Central memory CD8-positive, alpha-beta T cell (primary cell): ENCODE data around the gene FNDC10.

Source experiments
- ATAC-seq: fragments of 150-1000 bp; cut with Tn5 transposase; replicated peaks from 2 replicates; pipeline ENCODE4 v1.10.0; 2022; ENCODE audit warnings: mild to moderate bottlenecking, moderate FRiP score, moderate number of reproducible peaks; ENCODE audit not compliant: poor library complexity, severe bottlenecking; ENCODE audit errors: extremely low read depth
- DNase-seq, 2 donors: peaks; one replicate each; pipeline ENCODE4 v3.0.0; 2021; ENCODE audit warnings: low spot score in 2 of 2
- H3K27ac Mint-ChIP-seq: one replicate; pipeline ENCODE4 v1.8.0; 2022; ENCODE audit warnings: low read depth, mild to moderate bottlenecking, moderate library complexity, mixed read lengths
- H3K27me3 Mint-ChIP-seq: one replicate; pipeline ENCODE4 v1.8.0; 2022; ENCODE audit warnings: mixed read lengths
- H3K36me3 Mint-ChIP-seq: one replicate; pipeline ENCODE4 v1.8.0; 2022; ENCODE audit warnings: mild to moderate bottlenecking, moderate library complexity, mixed read lengths; ENCODE audit not compliant: insufficient read depth
- H3K4me1 Mint-ChIP-seq: one replicate; pipeline ENCODE4 v1.8.0; 2022; ENCODE audit warnings: mixed read lengths
- H3K4me3 Mint-ChIP-seq: one replicate; pipeline ENCODE4 v1.8.0; 2022; ENCODE audit warnings: mild to moderate bottlenecking, moderate library complexity, mixed read lengths
- H3K9me3 Mint-ChIP-seq: one replicate; pipeline ENCODE4 v1.8.0; 2022; ENCODE audit warnings: mixed read lengths

Gene FNDC10

DNA sequence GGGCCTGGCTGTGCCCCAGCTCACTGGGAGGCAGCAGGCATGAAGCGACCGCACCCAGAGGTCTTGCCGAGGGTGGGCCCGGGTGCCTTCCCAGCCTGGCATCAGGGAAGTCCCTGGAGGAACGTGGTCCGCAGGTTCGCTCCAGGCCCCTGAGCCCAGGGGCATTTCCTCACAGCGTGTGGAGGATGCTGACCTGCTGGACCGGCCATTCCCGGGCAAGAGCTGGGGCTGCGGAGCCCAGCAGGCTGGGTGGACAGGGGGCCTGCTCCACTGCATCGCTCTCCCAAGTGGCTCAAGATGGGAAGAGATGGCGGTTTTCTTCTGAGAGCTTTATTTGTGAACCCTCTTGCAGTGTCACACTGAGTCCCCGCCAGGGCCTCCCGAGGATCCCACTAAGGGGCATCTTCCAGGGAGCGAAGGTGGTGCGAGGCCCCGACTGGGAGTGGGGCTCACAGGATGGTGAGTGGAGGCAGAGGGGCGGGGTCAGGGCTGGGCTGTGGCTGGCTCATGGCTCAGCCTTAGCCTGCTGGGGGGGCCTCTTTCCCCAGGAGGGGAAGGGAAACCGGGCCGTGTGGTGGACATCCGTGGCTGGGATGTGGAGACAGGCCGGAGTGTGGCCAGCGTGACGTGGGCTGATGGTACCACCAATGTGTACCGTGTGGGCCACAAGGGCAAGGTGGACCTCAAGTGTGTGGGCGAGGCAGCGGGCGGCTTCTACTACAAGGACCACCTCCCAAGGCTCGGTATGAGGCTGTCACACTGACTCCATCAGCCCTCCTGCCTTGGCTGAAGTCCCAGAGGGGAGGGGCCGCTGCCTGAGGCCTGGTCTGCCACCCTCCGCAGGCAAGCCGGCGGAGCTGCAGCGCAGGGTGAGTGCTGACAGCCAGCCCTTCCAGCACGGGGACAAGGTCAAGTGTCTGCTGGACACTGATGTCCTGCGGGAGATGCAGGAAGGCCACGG is 24.8 kb upstream of the FNDC10 start:
- H3K27ac Mint-ChIP-seq, result no peak overlapping the region
- ATAC-seq, result no peak
- peaks cover 3% of the 10 kb centered on the region for H3K36me3 Mint-ChIP-seq
- DNase-seq, result no peak
- H3K4me3 Mint-ChIP-seq, result no peak overlapping the region
- H3K4me1 Mint-ChIP-seq, result peaks cover under 1% of the 10 kb centered on the region
- H3K9me3 Mint-ChIP-seq, result no peaks in the 10 kb centered on the region
- H3K27me3 Mint-ChIP-seq, result no peaks in the 10 kb centered on the region

DNA sequence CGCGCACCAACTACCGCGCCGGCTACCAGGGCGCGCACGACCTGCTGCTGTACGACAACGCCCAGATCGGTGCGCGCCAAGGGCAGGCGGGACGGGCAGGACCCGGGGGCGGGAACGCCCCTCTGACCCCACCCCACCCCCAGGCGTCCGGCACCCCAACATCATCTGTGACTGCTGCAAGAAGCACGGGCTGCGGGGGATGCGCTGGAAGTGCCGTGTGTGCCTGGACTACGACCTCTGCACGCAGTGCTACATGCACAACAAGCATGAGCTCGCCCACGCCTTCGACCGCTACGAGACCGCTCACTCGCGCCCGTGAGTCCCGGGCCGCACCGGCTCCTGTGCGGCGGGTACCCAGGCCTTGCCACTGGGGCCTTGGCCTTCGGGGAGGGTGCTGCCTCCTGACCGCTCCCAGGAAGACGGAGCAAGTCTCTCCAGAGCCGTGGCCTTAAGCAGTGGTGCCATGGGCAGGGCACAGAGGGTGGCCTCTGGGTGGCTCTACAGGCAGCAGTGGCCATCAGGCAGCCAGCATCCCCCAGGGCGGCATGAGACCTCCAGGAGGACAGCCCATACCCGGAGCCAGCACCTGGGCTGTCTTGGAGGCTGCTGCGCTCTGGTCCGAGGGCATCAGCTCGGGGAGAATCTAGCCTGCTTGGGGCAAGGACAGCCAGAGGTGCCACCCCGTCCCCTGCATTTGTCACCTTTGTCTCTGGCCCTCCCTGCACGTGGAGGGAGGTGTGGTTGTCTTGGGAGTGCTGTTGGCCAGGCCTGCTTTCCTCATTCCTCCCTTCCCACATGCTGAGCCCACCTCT is 23.9 kb upstream of the FNDC10 start:
- DNase-seq (no peak), ATAC-seq (no peak)
- no peaks in the 10 kb centered on the region for H3K9me3 Mint-ChIP-seq
- no peaks in the 10 kb centered on the region for H3K27me3 Mint-ChIP-seq
- no peak overlapping the region for H3K27ac Mint-ChIP-seq
- H3K4me3 Mint-ChIP-seq, result no peak overlapping the region
- peaks cover 3% of the 10 kb centered on the region for H3K36me3 Mint-ChIP-seq
- H3K4me1 Mint-ChIP-seq, result no peaks in the 10 kb centered on the region

DNA sequence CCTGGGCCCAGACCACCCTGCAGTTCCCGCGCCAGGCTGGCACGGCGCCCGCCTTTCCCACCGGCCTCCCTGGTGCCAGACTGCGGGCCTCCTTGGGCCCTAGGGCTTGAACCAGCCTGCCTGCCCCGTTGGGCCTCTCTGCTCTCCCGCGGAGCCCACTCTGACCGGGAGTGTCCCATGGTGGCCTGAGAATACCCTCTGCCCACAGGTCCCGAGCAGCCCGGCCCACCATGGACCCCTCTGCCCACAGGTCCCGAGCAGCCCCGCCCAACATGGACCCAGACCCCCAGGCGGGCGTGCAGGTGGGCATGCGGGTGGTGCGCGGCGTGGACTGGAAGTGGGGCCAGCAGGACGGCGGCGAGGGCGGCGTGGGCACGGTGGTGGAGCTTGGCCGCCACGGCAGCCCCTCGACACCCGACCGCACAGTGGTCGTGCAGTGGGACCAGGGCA is 23.3 kb upstream of the FNDC10 start:
- no peaks in the 10 kb centered on the region for H3K27me3 Mint-ChIP-seq
- H3K4me3 Mint-ChIP-seq, result no peak overlapping the region
- DNase-seq (no peak), ATAC-seq (no peak)
- no peaks in the 10 kb centered on the region for H3K9me3 Mint-ChIP-seq
- H3K27ac Mint-ChIP-seq, result no peak overlapping the region
- H3K36me3 Mint-ChIP-seq, result peaks cover 5% of the 10 kb centered on the region
- H3K4me1 Mint-ChIP-seq, result no peaks in the 10 kb centered on the region

DNA sequence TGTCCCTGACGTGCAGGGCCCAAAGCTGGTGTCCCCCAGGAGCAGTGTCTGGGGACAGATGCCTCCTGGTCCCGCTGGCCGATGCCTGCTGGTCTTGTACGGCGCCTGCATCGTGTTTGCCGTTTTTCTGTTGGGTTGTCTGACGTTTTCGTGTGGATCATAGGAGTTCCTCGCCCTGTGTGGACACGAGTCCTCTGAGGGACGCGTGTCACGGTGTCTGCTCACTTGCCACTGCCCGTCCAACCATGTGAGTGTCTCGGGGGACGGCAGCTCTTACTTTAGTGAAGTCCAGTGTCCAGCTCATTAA is 22.8 kb upstream of the FNDC10 start:
- H3K4me1 Mint-ChIP-seq, result no peaks in the 10 kb centered on the region
- no peaks in the 10 kb centered on the region for H3K27me3 Mint-ChIP-seq
- no peak overlapping the region for H3K27ac Mint-ChIP-seq
- H3K36me3 Mint-ChIP-seq, result peaks cover 4% of the 10 kb centered on the region
- H3K9me3 Mint-ChIP-seq, result no peaks in the 10 kb centered on the region
- ATAC-seq, result no peak
- DNase-seq, result no peak
- no peak overlapping the region for H3K4me3 Mint-ChIP-seq

DNA sequence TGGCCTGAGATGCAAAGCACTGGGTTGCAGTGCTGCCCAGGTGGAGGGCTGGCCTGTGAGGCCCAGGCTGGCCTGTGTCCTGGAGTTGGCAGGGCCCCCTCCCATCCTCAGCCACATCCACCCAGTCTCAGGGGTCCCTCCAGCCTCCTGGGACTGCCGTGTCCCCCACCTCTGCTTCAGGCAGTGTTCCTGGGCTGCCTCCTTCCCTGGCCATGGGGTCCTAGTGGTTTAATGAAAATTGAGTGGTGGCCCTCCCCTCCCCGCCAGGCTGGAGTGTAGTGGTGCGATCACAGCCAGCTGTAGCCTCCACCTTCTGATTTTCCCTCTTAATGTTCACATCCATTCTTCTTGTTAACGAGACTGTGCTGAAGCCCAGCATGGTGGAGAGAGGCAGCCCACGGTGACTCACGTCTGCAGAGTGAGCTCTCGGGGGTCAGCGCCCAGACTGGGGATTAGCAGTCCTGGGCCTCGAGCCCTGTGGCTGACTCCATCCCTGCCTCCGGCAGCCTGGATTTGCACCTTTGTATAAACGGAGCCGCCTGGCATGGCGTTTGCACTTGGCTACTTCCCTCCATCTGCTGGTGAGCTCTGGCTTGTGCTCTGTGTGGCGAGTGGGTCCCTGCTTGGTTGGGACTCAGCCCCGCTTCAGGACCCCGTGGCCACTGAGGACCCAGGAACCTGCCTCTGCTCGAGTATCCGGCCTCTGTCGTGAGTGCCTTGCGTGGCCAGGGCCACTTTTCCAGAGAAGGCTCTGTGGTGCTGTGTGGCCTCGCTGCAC is 22.3 kb upstream of the FNDC10 start:
- Mint-ChIP-seq H3K27me3 (no peaks in the 10 kb centered on the region), H3K36me3 (peaks cover 7% of the 10 kb centered on the region), H3K9me3 (no peaks in the 10 kb centered on the region), H3K4me1 (no peaks in the 10 kb centered on the region), H3K4me3 (no peak overlapping the region), H3K27ac (no peak overlapping the region)
- ATAC-seq (no peak), DNase-seq (no peak)

DNA sequence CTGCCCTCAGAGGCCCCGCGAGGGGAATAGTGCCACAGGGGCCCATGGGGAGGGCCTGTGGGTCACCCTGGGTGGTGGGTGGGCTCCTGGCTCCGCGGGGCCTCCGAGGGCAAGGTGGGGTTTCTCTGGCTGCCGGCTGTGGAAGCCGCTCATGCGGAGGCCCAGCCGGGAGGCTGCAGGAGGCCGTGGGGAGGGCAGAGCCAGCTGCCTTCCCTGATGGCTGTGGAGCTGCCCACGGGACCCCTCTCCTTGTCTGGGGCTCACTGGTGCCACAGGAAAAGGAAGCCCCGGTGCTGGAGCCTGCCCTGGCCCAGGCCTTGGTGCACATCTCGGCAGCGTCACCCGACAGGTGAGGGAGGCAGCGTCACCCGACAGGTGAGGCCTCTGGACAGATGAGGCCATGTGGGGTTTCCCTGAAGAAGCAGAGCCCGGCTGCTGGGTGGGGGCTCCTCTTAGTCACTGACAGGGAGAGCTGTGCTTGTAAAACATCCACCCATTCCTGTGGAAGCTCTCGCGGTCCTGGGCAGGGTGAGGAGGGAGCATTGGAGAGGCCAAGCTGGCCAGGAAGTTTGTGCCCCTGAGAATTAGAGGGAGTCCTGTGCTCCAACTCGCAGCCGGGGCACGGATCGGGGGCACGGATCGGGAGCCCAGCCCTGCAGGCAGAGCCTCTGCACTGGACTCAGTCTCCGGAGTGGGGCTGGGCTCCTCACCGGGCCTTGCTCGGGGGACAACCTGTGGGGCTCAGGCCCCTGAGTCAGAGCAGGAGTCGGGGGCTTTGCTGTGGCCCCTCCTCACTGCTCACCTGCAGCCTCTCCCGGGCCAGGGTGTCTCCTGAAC is 21.5 kb upstream of the FNDC10 start:
- Mint-ChIP-seq H3K4me1 (peaks cover 3% of the 10 kb centered on the region), H3K36me3 (peaks cover 10% of the 10 kb centered on the region), H3K27me3 (no peaks in the 10 kb centered on the region), H3K9me3 (no peaks in the 10 kb centered on the region), H3K27ac (no peak overlapping the region), H3K4me3 (no peak overlapping the region)
- no peak for ATAC-seq
- DNase-seq, result no peak

DNA sequence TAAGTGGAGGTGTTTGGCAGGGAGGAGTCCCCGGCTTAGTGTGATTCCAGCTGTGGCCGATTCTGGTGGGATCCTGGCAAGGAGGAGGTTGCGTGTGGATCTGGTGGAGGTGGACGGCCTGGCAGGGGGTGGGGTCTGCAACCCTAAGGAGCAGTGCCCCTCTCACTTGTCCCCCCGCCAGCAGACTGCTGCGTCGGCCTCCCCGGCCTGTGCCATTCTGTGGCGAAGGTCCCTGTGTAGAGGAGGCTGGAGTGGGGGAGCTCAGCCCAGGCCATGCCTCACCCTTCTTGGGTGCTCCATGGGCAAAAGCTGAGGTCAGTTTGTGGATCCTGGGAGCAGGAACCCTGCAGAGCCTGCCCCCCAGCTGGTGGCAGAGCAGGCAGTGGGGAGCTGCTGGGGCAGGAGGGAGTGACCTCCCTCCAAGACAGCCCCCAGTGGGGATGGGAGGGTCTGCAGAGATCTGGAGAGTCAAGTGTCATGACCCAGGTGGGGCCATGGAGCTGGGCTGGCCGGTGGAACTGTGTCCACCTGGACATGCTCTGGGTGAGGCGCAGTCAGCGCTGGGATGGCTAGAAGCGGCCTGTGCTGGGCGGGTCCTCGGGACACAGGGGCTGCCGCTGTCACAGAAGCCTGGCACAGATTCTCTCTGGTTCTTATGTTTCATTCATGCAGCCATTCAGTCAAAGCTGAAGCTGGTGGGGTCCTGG is 20.7 kb upstream of the FNDC10 start:
- no peaks in the 10 kb centered on the region for H3K9me3 Mint-ChIP-seq
- no peaks in the 10 kb centered on the region for H3K27me3 Mint-ChIP-seq
- no peak overlapping the region for H3K4me3 Mint-ChIP-seq
- H3K4me1 Mint-ChIP-seq, result peaks cover 4% of the 10 kb centered on the region
- H3K27ac Mint-ChIP-seq, result no peak overlapping the region
- ATAC-seq (no peak), DNase-seq (no peak)
- H3K36me3 Mint-ChIP-seq, result peaks cover 11% of the 10 kb centered on the region

DNA sequence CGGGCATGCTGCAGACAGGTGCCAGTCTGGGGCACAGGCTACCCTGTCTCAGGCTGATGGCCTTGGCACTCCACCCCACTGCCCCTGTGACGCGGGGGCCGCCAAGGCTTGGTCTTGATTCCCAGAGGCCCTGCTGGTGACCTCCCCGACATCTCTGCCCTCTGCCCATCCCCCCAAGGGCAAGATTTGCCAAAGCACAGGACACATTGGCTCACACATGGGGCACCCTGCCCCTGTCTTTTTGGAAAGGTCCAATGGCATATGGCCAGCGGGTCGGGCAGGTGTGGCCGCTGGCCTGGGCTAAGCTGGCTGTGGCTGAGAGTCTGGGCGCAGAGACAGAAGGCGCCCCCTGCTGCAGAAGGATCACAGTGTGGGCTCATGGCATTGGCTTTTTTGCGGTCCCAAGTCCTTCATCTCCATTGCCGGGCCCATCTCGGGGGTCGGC is 20.0 kb upstream of the FNDC10 start:
- DNase-seq (no peak), ATAC-seq (no peak)
- peaks cover 17% of the 10 kb centered on the region for H3K36me3 Mint-ChIP-seq
- H3K4me1 Mint-ChIP-seq, result peaks cover 6% of the 10 kb centered on the region
- no peak overlapping the region for H3K27ac Mint-ChIP-seq
- no peaks in the 10 kb centered on the region for H3K9me3 Mint-ChIP-seq
- H3K27me3 Mint-ChIP-seq, result no peaks in the 10 kb centered on the region
- no peak overlapping the region for H3K4me3 Mint-ChIP-seq

DNA sequence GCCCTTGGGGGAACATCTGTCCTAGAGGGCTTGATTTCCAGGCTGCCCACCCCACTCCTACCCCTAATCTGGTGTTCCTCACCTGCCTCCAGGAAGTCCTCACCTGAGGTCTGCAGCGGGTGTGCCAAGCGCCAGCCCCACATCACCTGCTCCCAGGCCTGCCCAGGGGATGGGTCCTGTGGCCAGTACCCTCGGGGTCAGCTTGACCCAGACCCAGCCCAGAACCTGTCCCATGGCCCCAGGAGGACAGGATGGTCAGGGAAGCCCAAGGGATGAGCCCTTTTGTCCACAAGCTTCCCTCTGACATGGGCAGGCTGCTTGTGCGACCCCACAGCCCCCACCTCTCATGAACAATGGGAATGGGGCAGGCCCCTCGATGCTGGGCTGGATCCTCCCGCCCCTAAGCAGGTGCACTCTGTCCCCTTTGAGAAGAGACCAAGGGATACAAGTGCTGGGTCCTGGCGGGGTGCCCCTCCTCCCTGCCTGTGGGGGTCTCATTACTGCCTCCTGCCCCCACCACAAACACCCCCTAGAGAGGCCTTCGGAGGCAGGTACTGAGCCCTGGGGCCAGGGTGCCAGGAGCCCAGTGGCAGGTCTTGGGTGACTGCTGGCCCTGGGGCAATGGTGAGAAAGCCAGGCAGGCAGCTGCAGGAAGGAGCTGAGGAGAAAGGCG is 18.6 kb upstream of the FNDC10 start:
- Mint-ChIP-seq H3K9me3 (no peaks in the 10 kb centered on the region), H3K27ac (no peak overlapping the region), H3K27me3 (no peaks in the 10 kb centered on the region), H3K4me1 (peaks cover 20% of the 10 kb centered on the region), H3K4me3 (no peak overlapping the region), H3K36me3 (peaks cover 25% of the 10 kb centered on the region)
- ATAC-seq (no peak), DNase-seq (no peak)

DNA sequence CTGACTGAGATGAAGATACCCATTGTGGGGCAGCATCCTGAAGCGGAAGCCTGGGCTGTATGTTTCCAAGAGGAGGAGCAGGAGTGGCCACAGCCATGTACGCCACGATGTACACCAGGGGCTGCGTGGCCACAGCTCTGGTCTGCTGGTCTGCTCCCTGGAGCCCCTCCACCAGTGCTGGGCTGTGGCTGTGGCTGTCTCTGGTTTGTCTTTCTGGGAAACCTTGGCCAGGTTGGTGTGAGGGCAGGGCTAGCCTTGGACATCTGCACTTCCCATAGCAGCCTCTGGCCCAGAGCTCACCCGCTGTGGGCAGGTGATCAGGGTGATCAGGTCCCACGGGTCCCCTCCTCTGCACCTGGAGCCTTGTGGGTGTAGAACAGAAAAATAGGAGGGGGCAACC is 18.0 kb upstream of the FNDC10 start:
- H3K27ac Mint-ChIP-seq, result no peak overlapping the region
- H3K36me3 Mint-ChIP-seq, result peaks cover 25% of the 10 kb centered on the region
- peaks cover 22% of the 10 kb centered on the region for H3K4me1 Mint-ChIP-seq
- DNase-seq, result no peak
- H3K4me3 Mint-ChIP-seq, result no peak overlapping the region
- H3K9me3 Mint-ChIP-seq, result no peaks in the 10 kb centered on the region
- H3K27me3 Mint-ChIP-seq, result no peaks in the 10 kb centered on the region
- no peak for ATAC-seq

DNA sequence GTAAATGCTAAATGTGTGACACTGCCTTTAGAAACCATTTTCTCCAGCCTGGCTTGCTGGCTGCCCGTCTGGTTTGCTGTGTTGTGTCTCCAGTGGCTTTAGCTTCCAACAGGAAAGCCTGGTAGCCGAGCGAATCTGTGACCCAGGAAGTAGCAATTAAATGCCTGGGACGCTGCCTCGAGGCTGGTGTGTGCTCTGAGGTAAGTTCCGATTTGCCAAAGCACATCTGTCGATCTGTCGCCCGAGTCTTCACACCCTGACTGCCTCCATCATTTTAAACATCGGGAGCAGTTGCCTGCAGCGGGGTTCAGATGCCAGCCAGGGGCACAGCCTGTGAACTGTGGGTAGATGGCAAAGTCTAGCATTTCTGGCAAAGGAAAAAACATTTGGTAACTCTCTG is 17.6 kb upstream of the FNDC10 start:
- no peak for DNase-seq
- Mint-ChIP-seq H3K27me3 (no peaks in the 10 kb centered on the region), H3K9me3 (no peaks in the 10 kb centered on the region), H3K4me1 (peaks cover 22% of the 10 kb centered on the region), H3K27ac (peak overlapping the region; percentile 6), H3K4me3 (peak overlapping the region; percentile 68), H3K36me3 (peaks cover 25% of the 10 kb centered on the region)
- no peak for ATAC-seq
